ENCODE results near the gene KIAA1958.
"Not testable (repeated sequence)": the region's sequence is repeated elsewhere in the genome, so short reads cannot be mapped to it uniquely, and the experiment has no call there.

DNA sequence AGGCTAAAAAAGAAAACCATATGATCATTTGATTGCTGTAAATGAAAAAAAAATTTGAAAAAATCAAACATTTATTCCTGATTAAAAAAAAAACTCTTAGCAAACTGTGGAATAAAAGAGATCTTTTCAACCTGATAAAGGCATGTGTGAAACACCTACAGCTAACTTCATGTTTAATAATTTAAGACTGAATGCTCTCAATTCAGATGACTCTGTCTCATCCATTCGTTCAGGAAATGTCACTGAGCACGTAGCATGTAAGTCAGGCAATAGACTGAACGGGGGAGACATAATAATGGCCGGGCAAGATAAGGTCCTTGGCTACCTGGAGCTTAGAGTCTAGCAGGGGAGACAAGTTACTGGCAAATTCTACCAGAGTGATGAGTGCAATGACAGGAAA lies 25.8 kb downstream of the KIAA1958 start:
- TF ChIP-seq, protein P1, sequence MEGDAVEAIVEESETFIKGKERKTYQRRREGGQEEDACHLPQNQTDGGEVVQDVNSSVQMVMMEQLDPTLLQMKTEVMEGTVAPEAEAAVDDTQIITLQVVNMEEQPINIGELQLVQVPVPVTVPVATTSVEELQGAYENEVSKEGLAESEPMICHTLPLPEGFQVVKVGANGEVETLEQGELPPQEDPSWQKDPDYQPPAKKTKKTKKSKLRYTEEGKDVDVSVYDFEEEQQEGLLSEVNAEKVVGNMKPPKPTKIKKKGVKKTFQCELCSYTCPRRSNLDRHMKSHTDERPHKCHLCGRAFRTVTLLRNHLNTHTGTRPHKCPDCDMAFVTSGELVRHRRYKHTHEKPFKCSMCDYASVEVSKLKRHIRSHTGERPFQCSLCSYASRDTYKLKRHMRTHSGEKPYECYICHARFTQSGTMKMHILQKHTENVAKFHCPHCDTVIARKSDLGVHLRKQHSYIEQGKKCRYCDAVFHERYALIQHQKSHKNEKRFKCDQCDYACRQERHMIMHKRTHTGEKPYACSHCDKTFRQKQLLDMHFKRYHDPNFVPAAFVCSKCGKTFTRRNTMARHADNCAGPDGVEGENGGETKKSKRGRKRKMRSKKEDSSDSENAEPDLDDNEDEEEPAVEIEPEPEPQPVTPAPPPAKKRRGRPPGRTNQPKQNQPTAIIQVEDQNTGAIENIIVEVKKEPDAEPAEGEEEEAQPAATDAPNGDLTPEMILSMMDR (IDR thresholded peaks at IDR 0.05), result not testable (repeated sequence)
- not testable (repeated sequence) for TF ChIP-seq POLR2A, EP300 (IDR thresholded peaks at IDR 0.05)
